HCT116 (cell line): ENCODE results near the gene CNTNAP2. TPM values are rescaled to one million over a fixed set of nuclear protein-coding genes. Genes with fewer than 3 reads are reported as not detected.

Source experiments
- ATAC-seq: fragments of 200-7000 bp; cut with Tn5 transposase; 2 replicates; pipeline ENCODE4 v1.9.1; 2020; ENCODE audit warnings: mild to moderate bottlenecking, moderate library complexity
- BruUV-seq: library from RNA; stranded (reverse); fragments of 400-500 nt; replicated peaks from 2 replicates; lab custom pipeline; 2021; lab: Mats Ljungman, UMichigan
- CTCF ChIA-PET: fragments of 300-600 bp; sonication (Branson Sonifier 250); formaldehyde crosslinking; loops from one replicate; lab custom pipeline; 2021; ENCODE audit warnings: antibody characterized with exemption; lab: Charles Lee
- POLR2A ChIA-PET: fragments of 300-600, 350-600 bp; sonication (Branson Sonifier 250); formaldehyde crosslinking; loops from one replicate; lab custom pipeline; 2021; ENCODE audit warnings: antibody characterized with exemption; lab: Charles Lee
- RAD21 ChIA-PET, 2 experiments: fragments of 300-600 bp; sonication (Branson Sonifier 250); formaldehyde crosslinking; loops; one replicate each; lab custom pipeline; 2023; ENCODE audit warnings: low total read pairs in 2 of 2; ENCODE audit not compliant: uncharacterized antibody in 2 of 2, unreplicated experiment in 2 of 2, low non-redundant PET in 1 of 2; lab: Charles Lee
- DNase-seq: peaks from one replicate; pipeline ENCODE4 v3.0.0-alpha.2; 2010; ENCODE audit warnings: low read depth, low spot score
- H2AFZ ChIP-seq: fragments of 200-600 bp; shearing (Covaris generic), sonication (generic); 2 replicates; pipeline ENCODE4 v1.6.1; 2017; ENCODE audit warnings: low read depth, mixed run types, mixed read lengths, antibody characterized with exemption, low read length; ENCODE audit not compliant: poor library complexity, severe bottlenecking
- H3K27ac ChIP-seq: 2 replicates; pipeline ENCODE4 v1.5.1; 2012; ENCODE audit warnings: low read depth, low read length
- H3K27me3 ChIP-seq: fragments of 200-600 bp; sonication (generic); 2 replicates; pipeline ENCODE4 v1.6.1; 2016; ENCODE audit warnings: mixed run types, low read length, mixed read lengths; ENCODE audit not compliant: insufficient read depth
- H3K36me3 ChIP-seq, 2 experiments: fragments of 200-500 bp in 1 of 2; fragments of 200-600 bp in 1 of 2; sonication (Bioruptor generic) in 1 of 2; sonication (generic) in 1 of 2; 2 replicates each; pipeline versions ENCODE4 v1.5.1 to v1.6.1; 2014 to 2016; ENCODE audit warnings: low read length in 2 of 2, inconsistent platforms in 1 of 2, mixed read lengths in 1 of 2, mixed run types in 1 of 2; ENCODE audit not compliant: insufficient read depth in 2 of 2, control insufficient read depth in 1 of 2
- H3K4me1 ChIP-seq, 2 experiments: fragments of 200-600 bp in 1 of 2; sonication (generic) in 1 of 2; 2 replicates each; pipeline versions ENCODE4 v1.5.1 to v1.6.1; 2012 to 2017; ENCODE audit warnings: low read length in 2 of 2, inconsistent platforms in 1 of 2, mild to moderate bottlenecking in 1 of 2, mixed read lengths in 1 of 2, mixed run types in 1 of 2, moderate library complexity in 1 of 2; ENCODE audit not compliant: insufficient read depth in 2 of 2, control insufficient read depth in 1 of 2
- H3K4me2 ChIP-seq: fragments of 200-600 bp; sonication (generic); 2 replicates; pipeline ENCODE4 v1.6.1; 2017; ENCODE audit warnings: mixed run types, low read length, mixed read lengths
- H3K4me3 ChIP-seq, 2 experiments: fragments of 200-600 bp in 1 of 2; sonication (generic) in 1 of 2; replicated peaks in 1 of 2; 2 replicates each; pipeline ENCODE4 v1.5.1; 2011 to 2016; ENCODE audit warnings: low read length in 2 of 2, control low read depth in 1 of 2, low read depth in 1 of 2, mild to moderate bottlenecking in 1 of 2, mixed read lengths in 1 of 2, mixed run types in 1 of 2
- H3K79me2 ChIP-seq: fragments of 200-600 bp; sonication (generic); 2 replicates; pipeline ENCODE4 v1.6.1; 2017; ENCODE audit warnings: mild to moderate bottlenecking, mixed run types, low read length, moderate library complexity, mixed read lengths; ENCODE audit not compliant: insufficient read depth
- H3K9ac ChIP-seq: fragments of 200-600 bp; sonication (generic); 2 replicates; pipeline ENCODE4 v1.6.1; 2016; ENCODE audit warnings: low read length, mixed read lengths
- H3K9me2 ChIP-seq: fragments of 200-600 bp; sonication (generic), shearing (Covaris generic); 2 replicates; pipeline ENCODE4 v1.6.1; 2017; ENCODE audit warnings: mixed run types, mild to moderate bottlenecking, moderate library complexity; ENCODE audit not compliant: insufficient read depth
- H3K9me3 ChIP-seq, 2 experiments: fragments of 200-500 bp in 1 of 2; fragments of 200-600 bp in 1 of 2; sonication (Bioruptor generic) in 1 of 2; sonication (generic) in 1 of 2; 2 replicates each; pipeline ENCODE4 v1.6.1; 2014 to 2017; ENCODE audit warnings: low read length in 2 of 2, mixed read lengths in 2 of 2, inconsistent platforms in 1 of 2, low read depth in 1 of 2, mild to moderate bottlenecking in 1 of 2, mixed run types in 1 of 2, moderate library complexity in 1 of 2; ENCODE audit not compliant: control insufficient read depth in 1 of 2, insufficient read depth in 1 of 2
- H4K20me1 ChIP-seq: fragments of 200-600 bp; sonication (generic), shearing (Covaris generic); 2 replicates; pipeline ENCODE4 v1.6.1; 2017; ENCODE audit warnings: mixed run types, mild to moderate bottlenecking, moderate library complexity; ENCODE audit not compliant: insufficient read depth
- EZH2phosphoT487 ChIP-seq: fragments of 200-600 bp; IDR thresholded peaks from 2 replicates; pipeline ENCODE4 v1.6.1; 2018; ENCODE audit warnings: antibody characterized with exemption, borderline replicate concordance
- FOSL1 ChIP-seq: IDR thresholded peaks from 2 replicates; pipeline ENCODE4 v1.6.1; 2012; ENCODE audit warnings: low read depth
- POLR2A ChIP-seq: IDR thresholded peaks from 2 replicates; pipeline ENCODE4 v1.7.0; 2011; ENCODE audit warnings: borderline replicate concordance; ENCODE audit not compliant: insufficient read depth, insufficient read length; ENCODE audit errors: extremely low read depth
- SP1 ChIP-seq: IDR thresholded peaks from 2 replicates; pipeline ENCODE4 v1.6.1; 2012; ENCODE audit warnings: low read depth
- SRF ChIP-seq: IDR thresholded peaks from 2 replicates; pipeline ENCODE4 v1.6.1; 2012; ENCODE audit warnings: low read depth
- TCF7L2 ChIP-seq: IDR thresholded peaks from 2 replicates; pipeline ENCODE4 v1.7.0; 2011; ENCODE audit warnings: borderline replicate concordance, inconsistent platforms; ENCODE audit not compliant: insufficient read depth, insufficient read length; ENCODE audit errors: extremely low read depth
- ZFX ChIP-seq: fragments of 450-650 bp; IDR thresholded peaks from 2 replicates; pipeline ENCODE4 v1.6.1; 2017
- ZNF274 ChIP-seq: fragments of 200-500 bp; sonication (Bioruptor generic); IDR thresholded peaks from 2 replicates; pipeline ENCODE4 v1.6.1; 2014; ENCODE audit warnings: mild to moderate bottlenecking, low read depth, low read length, inconsistent platforms
- intact Hi-C: fragments of 100-400 bp; cut with micrococcal nuclease; formaldehyde crosslinking; loops from 2 replicates; pipeline ENCODE4 v1.10.0; 2022
- total RNA-seq: library from RNA; stranded (reverse); gene quantifications from one replicate; pipeline ENCODE4 v1.2.1, GENCODE V29; 2021; ENCODE audit not compliant: unreplicated experiment
- TF ChIP-seq, protein P1 (sequence below): IDR thresholded peaks from 2 replicates; pipeline ENCODE4 v1.6.1; 2012
- TF ChIP-seq, protein P2 (sequence below), 3 experiments: fragments of 200-600 bp in 1 of 3; sonication (generic) in 1 of 3; IDR thresholded peaks in 2 of 3; conservative IDR thresholded peaks in 1 of 3; 2 replicates each; pipeline ENCODE4 v1.5.1; 2012 to 2017; ENCODE audit warnings: low read depth in 2 of 3, low read length in 2 of 3, antibody characterized with exemption in 1 of 3, borderline replicate concordance in 1 of 3, control low read depth in 1 of 3, mild to moderate bottlenecking in 1 of 3, mixed read lengths in 1 of 3, mixed run types in 1 of 3, moderate library complexity in 1 of 3; ENCODE audit not compliant: insufficient read depth in 1 of 3

The CNTNAP2 gene
- total RNA-seq, 1 experiment from 2014 or later: 0.37 TPM

DNA sequence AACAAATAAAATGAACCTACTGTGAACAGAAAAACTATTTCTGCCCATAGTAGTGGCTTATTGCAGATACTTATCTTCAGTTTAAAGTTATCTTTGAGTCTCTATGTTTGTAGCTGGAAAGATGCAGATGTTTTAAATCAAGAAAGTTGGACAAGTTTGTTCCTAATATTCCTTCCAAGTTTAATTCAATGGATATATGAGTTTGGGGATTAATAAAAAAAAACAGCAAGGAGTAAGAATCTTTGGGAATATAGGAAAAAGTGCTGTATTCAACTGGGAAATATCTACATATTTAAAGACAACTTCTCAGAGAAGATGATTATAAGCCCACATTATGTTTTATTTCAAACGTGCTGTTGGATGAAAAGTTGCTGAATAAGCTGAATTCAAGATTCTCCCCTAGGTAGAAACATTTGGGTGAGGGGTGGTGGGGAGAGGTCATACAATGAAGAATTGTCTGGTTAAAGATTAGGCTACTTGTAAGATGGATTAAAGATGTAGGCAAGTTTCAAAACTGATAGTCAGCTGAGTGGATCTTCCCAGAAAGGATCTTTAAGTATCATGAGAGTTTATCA is 1135.2 kb downstream of the CNTNAP2 start:
- intact Hi-C loops: no loop called here
- Histone ChIP-seq H4K20me1 (no peaks in the 10 kb centered on the region), H3K27ac (no peak overlapping the region), H3K36me3 (no peaks in the 10 kb centered on the region), H3K4me3 (no peak overlapping the region), H3K27me3 (no peaks in the 10 kb centered on the region), H2AFZ (no peak overlapping the region), H3K4me1 (no peaks in the 10 kb centered on the region), H3K9me2 (no peaks in the 10 kb centered on the region), H3K9me3 (peaks cover 12 to 21% of the 10 kb centered on the region in 2 experiments; a peak in 2 of 4 replicates), H3K79me2 (no peaks in the 10 kb centered on the region), H3K9ac (no peak overlapping the region), H3K4me2 (no peak overlapping the region)
- ATAC-seq: no peak
- TF ChIP-seq POLR2A: no peak
- no peak for TF ChIP-seq SRF
- TF ChIP-seq, protein P1, sequence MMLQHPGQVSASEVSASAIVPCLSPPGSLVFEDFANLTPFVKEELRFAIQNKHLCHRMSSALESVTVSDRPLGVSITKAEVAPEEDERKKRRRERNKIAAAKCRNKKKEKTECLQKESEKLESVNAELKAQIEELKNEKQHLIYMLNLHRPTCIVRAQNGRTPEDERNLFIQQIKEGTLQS: no peak
- TF ChIP-seq ZNF274: no peak
- no peak for TF ChIP-seq FOSL1
- TF ChIP-seq ZFX: no peak
- no peak for TF ChIP-seq EZH2phosphoT487
- no peak for TF ChIP-seq SP1
- TF ChIP-seq, protein P2, sequence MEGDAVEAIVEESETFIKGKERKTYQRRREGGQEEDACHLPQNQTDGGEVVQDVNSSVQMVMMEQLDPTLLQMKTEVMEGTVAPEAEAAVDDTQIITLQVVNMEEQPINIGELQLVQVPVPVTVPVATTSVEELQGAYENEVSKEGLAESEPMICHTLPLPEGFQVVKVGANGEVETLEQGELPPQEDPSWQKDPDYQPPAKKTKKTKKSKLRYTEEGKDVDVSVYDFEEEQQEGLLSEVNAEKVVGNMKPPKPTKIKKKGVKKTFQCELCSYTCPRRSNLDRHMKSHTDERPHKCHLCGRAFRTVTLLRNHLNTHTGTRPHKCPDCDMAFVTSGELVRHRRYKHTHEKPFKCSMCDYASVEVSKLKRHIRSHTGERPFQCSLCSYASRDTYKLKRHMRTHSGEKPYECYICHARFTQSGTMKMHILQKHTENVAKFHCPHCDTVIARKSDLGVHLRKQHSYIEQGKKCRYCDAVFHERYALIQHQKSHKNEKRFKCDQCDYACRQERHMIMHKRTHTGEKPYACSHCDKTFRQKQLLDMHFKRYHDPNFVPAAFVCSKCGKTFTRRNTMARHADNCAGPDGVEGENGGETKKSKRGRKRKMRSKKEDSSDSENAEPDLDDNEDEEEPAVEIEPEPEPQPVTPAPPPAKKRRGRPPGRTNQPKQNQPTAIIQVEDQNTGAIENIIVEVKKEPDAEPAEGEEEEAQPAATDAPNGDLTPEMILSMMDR (IDR thresholded peaks at IDR 0.05 in 2 of 3, conservative IDR thresholded peaks at IDR 0.05 in 1 of 3; ENCODE audit: borderline replicate concordance in 1 of 3, insufficient read depth in 1 of 3, low read depth in 2 of 3, low read length in 2 of 3): no peak
- TF ChIP-seq TCF7L2: no peak
- RAD21 ChIA-PET: no interaction called here
- CTCF ChIA-PET: no interaction called here
- POLR2A ChIA-PET: no interaction called here
- BruUV-seq: no TSS peak
- no peak for DNase-seq
